Thoracic aorta (tissue), 2 donors: ENCODE results near the gene EVA1C. TPM values are rescaled to one million over a fixed set of nuclear protein-coding genes. Genes with fewer than 3 reads are reported as not detected.

Experiments
- ATAC-seq: fragments of 150-250 bp; one replicate; pipeline ENCODE4 v1.8.0; 2017; ENCODE audit warnings: low read depth; ENCODE audit not compliant: insufficient number of reproducible peaks, low FRiP score
- DNase-seq: peaks from one replicate; pipeline ENCODE4 v3.0.0-alpha.2; 2020; ENCODE audit warnings: low spot score
- H3K27ac ChIP-seq, 2 donors: fragments of 200-600 bp; sonication (generic); 1 replicate in 1 of 2; 2 replicates in 1 of 2; pipeline ENCODE4 v1.5.1; 2016; ENCODE audit warnings: mild to moderate bottlenecking in 2 of 2, moderate library complexity in 2 of 2
- H3K27me3 ChIP-seq: fragments of 200-600 bp; sonication (generic); replicated peaks from 2 replicates; pipeline ENCODE4 v1.6.0; 2016; ENCODE audit warnings: mild to moderate bottlenecking; ENCODE audit not compliant: insufficient read depth
- H3K36me3 ChIP-seq: fragments of 200-600 bp; sonication (generic); one replicate; pipeline ENCODE4 v1.5.1; 2016
- H3K4me1 ChIP-seq, 2 donors: fragments of 200-600 bp; sonication (generic); 1 replicate in 1 of 2; 2 replicates in 1 of 2; pipeline versions ENCODE4 v1.5.1 to v1.6.0; 2016; ENCODE audit warnings: low read depth in 2 of 2, mild to moderate bottlenecking in 1 of 2; ENCODE audit not compliant: control insufficient read depth in 1 of 2
- H3K4me3 ChIP-seq: fragments of 200-600 bp; sonication (generic); 2 replicates; pipeline ENCODE4 v1.5.1; 2016; ENCODE audit warnings: mild to moderate bottlenecking
- H3K9me3 ChIP-seq: fragments of 200-600 bp; sonication (generic); 2 replicates; pipeline ENCODE4 v1.5.1; 2016
- total RNA-seq, 2 donors: library from RNA; depleted of rRNA; stranded (reverse); fragments of >200 nt; gene quantifications; one replicate each; pipeline versions ENCODE4 v1.1.0 to v1.2.3, GENCODE V29; 2016
- TF ChIP-seq, protein P1 (sequence below): fragments of 200-600 bp; sonication (generic); IDR thresholded peaks from one replicate; pipeline ENCODE4 v1.5.1; 2019; ENCODE audit warnings: antibody characterized with exemption

Gene EVA1C
- total RNA-seq, 2 donors from 2014 or later, result 81.2 to 115 TPM

DNA sequence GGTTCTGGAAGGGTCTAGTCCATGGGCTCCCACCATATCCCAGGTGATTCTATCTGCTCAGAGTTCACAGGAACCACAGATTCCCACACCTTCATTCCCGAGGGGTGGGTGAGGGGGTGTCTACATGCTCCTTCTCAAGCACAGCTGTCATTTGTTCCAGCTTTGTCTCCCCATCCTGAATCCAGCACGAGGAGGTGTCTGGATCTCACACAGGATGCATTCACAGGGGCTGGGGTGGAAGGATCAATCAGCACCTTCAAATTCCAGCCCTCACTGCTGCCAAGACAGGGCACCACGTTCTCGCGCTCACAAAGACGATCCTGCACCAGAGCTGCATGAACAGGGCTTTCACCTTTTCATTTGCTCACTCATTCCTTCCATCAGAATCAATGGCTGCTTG, 120.1 kb downstream of the EVA1C start:
- H3K4me1 ChIP-seq, result no peaks in the 10 kb centered on the region
- no peaks in the 10 kb centered on the region for H3K9me3 ChIP-seq
- ATAC-seq (no peak), DNase-seq (no peak)
- H3K27me3 ChIP-seq, result no peaks in the 10 kb centered on the region
- TF ChIP-seq, protein P1, sequence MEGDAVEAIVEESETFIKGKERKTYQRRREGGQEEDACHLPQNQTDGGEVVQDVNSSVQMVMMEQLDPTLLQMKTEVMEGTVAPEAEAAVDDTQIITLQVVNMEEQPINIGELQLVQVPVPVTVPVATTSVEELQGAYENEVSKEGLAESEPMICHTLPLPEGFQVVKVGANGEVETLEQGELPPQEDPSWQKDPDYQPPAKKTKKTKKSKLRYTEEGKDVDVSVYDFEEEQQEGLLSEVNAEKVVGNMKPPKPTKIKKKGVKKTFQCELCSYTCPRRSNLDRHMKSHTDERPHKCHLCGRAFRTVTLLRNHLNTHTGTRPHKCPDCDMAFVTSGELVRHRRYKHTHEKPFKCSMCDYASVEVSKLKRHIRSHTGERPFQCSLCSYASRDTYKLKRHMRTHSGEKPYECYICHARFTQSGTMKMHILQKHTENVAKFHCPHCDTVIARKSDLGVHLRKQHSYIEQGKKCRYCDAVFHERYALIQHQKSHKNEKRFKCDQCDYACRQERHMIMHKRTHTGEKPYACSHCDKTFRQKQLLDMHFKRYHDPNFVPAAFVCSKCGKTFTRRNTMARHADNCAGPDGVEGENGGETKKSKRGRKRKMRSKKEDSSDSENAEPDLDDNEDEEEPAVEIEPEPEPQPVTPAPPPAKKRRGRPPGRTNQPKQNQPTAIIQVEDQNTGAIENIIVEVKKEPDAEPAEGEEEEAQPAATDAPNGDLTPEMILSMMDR, result no peak
- H3K36me3 ChIP-seq, result no peaks in the 10 kb centered on the region
- no peak overlapping the region for H3K4me3 ChIP-seq
- H3K27ac ChIP-seq, result no peak overlapping the region

DNA sequence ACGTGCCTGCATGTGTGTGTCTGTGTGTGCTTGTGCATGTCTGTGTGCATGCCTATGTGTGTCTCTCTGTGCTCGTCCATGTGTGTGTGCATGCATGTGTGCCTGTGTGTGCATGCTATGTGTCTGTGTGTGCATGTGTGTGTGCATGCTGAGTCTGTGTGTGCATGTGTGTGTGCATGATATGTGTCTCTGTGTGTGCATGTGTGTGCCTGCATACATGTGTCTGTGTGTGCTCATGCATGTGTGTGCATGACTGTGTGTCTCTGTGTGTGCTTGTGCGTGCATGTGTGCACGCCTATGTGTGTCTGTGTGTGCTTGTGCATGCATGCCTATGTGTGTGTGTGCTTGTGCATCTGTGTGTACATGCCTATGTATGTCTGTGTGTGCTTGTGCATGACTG, 120.5 kb downstream of the EVA1C start:
- no peak for ATAC-seq
- no peak overlapping the region for H3K27ac ChIP-seq
- DNase-seq, result no peak
- H3K36me3 ChIP-seq, result no peaks in the 10 kb centered on the region
- TF ChIP-seq, protein P1, result no peak
- no peak overlapping the region for H3K4me3 ChIP-seq
- H3K27me3 ChIP-seq, result no peaks in the 10 kb centered on the region
- H3K9me3 ChIP-seq, result no peaks in the 10 kb centered on the region
- H3K4me1 ChIP-seq, result no peaks in the 10 kb centered on the region

DNA sequence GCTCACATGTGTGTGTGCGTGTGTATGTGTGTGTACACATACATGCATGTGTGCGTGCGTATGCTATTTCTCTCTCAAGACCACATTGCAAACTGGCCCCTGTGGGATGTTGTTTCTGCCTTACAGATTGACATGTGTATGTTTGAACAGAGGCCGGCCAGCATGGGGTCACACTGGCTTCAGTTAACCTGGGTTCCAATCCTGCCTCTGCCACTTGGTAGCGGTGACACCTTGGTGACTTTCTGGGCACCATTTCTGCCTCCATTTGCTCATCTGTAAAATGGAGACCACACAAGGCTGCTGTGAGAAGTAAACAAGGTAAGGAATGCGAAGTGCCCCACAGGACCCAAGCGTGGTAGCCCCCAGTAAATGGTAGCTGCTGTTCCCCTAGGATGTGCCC, 121.1 kb downstream of the EVA1C start:
- ATAC-seq (no peak), DNase-seq (no peak)
- H3K27ac ChIP-seq, result no peak overlapping the region
- no peak overlapping the region for H3K4me3 ChIP-seq
- H3K36me3 ChIP-seq, result no peaks in the 10 kb centered on the region
- TF ChIP-seq, protein P1, result no peak
- no peaks in the 10 kb centered on the region for H3K27me3 ChIP-seq
- no peaks in the 10 kb centered on the region for H3K9me3 ChIP-seq
- no peaks in the 10 kb centered on the region for H3K4me1 ChIP-seq

DNA sequence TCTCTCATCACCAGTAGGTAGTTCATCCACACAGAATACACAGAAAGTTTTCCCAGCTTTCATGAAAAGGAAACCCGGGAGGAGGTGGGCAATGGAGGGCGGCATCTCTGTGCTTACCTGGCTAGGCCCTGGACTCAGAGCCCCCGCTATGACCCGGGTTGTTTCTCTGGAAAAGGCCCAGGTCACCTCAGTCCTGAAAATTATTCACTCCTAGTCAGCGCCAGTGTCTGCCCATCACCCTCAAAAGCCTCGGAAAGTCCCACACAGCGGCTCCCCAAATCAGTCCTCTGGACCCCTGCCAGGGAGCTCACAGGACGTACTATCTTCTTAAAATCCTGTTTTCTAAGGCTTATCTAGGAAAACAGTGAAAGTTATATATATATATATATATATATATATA, 121.6 kb downstream of the EVA1C start:
- no peak overlapping the region for H3K27ac ChIP-seq
- TF ChIP-seq, protein P1, result no peak
- no peaks in the 10 kb centered on the region for H3K4me1 ChIP-seq
- ATAC-seq (no peak), DNase-seq (no peak)
- no peaks in the 10 kb centered on the region for H3K36me3 ChIP-seq
- no peaks in the 10 kb centered on the region for H3K9me3 ChIP-seq
- no peak overlapping the region for H3K4me3 ChIP-seq
- no peaks in the 10 kb centered on the region for H3K27me3 ChIP-seq

DNA sequence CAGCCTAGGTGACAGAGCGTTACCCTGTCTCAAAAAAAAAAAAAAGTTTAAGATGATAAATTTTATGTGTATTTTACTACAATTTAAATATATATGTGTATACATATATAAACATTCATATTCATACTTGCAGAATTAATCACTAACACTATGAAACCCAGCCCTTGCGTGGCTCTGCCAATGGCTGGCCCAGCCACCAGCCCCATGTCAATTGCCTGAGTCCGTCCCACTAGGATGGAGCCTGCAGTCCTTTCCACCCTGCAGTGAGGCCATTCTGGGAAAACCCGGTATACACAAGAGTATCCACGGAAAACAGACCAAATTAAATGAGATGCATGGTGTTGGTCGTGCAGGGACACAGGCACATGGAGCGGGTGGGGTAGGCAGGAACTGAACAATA, 123.1 kb downstream of the EVA1C start:
- TF ChIP-seq, protein P1, result no peak
- Histone ChIP-seq H3K27me3 (no peaks in the 10 kb centered on the region), H3K27ac (no peak overlapping the region), H3K36me3 (no peaks in the 10 kb centered on the region), H3K9me3 (no peaks in the 10 kb centered on the region), H3K4me3 (no peak overlapping the region), H3K4me1 (no peaks in the 10 kb centered on the region)
- DNase-seq (no peak), ATAC-seq (no peak)
